Fibroblast of the aortic adventitia (primary cell): Measurements from ENCODE around the gene SEMA3A. TPM values are rescaled to one million over a fixed set of nuclear protein-coding genes. Genes with fewer than 3 reads are reported as not detected.

ENCODE experiments used
- DNase-seq: peaks from one replicate; pipeline ENCODE4 v3.0.0-alpha.2; 2010; ENCODE audit warnings: low read depth
- H3K4me3 ChIP-seq: 2 replicates; pipeline ENCODE4 v1.5.1; 2011; ENCODE audit warnings: low read depth, mild to moderate bottlenecking, control low read depth, low read length, moderate library complexity
- CTCF ChIP-seq: IDR thresholded peaks from 2 replicates; pipeline ENCODE4 v1.5.1; 2011; ENCODE audit warnings: mild to moderate bottlenecking, low read length, control low read depth, inconsistent platforms; ENCODE audit not compliant: insufficient read depth
- total RNA-seq: library from RNA; depleted of rRNA; stranded (reverse); fragments of >200 nt; gene quantifications from 2 replicates; pipeline ENCODE4 v1.2.3, GENCODE V29; 2012; ENCODE audit warnings: low replicate concordance

The SEMA3A gene
- total RNA-seq, 1 donor, result 118 TPM

GRCh38 chr7:84049071-84049836 lies 145.3 kb downstream of the SEMA3A start:
- no peak for TF ChIP-seq CTCF
- DNase-seq, result no peak
- no peak overlapping the region for H3K4me3 ChIP-seq

GRCh38 chr7:84047085-84047484 lies 147.5 kb downstream of the SEMA3A start:
- H3K4me3 ChIP-seq, result no peak overlapping the region
- DNase-seq, result no peak
- no peak for TF ChIP-seq CTCF

- no peak for TF ChIP-seq CTCF
- no peak overlapping the region for H3K4me3 ChIP-seq
- no peak for DNase-seq
These were observed 149.8 kb downstream of the SEMA3A start for GRCh38 chr7:84044834-84045233.

GRCh38 chr7:84043661-84044191 lies 150.9 kb downstream of the SEMA3A start:
- peak; percentile 46 for DNase-seq
- no peak overlapping the region for H3K4me3 ChIP-seq
- TF ChIP-seq CTCF, result no peak

GRCh38 chr7:84042110-84042539 lies 152.5 kb downstream of the SEMA3A start:
- peak; percentile 47 for DNase-seq
- no peak for TF ChIP-seq CTCF
- no peak overlapping the region for H3K4me3 ChIP-seq

GRCh38 chr7:84041649-84042048 lies 152.9 kb downstream of the SEMA3A start:
- no peak overlapping the region for H3K4me3 ChIP-seq
- DNase-seq, result no peak
- no peak for TF ChIP-seq CTCF
